GM21526 (cell line): ENCODE measurements around the gene MRPS6.

ENCODE experiments used
- ATAC-seq: cut with Tn5 transposase; IDR thresholded peaks from one replicate; pipeline ENCODE4 v1.9.1; 2021; ENCODE audit warnings: moderate library complexity; ENCODE audit not compliant: unreplicated experiment, low FRiP score

The MRPS6 gene

DNA sequence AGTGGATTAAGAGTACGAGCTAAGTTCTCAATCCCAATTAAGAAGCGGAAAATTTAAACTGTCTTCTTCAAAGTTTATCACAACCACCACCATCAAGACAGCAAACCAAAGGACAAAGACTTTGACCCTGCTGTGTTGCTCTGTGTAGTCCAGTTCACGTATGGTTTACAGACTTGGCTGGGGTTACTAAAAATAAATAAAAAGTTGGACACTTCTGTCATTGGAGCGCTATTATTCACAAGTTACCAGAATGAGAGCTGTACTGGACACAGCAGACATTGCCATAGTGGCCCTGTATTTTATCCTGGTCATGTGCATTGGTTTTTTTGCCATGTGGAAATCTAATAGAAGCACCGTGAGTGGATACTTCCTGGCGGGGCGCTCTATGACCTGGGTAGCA, 21.6 kb downstream of the MRPS6 start:
- ATAC-seq = no peak

DNA sequence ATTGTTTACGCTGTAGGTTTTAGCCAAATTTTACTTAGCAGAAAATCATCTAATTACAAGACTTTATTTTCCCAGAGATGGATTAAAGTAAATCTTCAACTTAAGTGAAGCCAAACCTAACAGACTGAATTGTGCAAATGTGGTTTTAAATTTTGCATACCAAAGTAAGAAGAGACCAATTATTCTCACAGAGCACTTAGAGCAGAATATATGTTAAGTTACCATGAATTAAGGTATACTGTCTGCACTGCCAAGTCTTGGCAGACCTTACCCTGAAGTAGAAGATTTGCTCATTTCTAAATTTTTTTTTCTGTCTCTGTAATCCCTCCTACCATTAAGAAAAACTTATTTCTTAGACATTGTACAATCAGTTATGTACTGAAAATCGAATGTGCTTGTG, 24.1 kb downstream of the MRPS6 start:
- no peak for ATAC-seq

GRCh38 chr21:34100337-34100736, 27.0 kb downstream of the MRPS6 start:
- ATAC-seq = no peak

DNA sequence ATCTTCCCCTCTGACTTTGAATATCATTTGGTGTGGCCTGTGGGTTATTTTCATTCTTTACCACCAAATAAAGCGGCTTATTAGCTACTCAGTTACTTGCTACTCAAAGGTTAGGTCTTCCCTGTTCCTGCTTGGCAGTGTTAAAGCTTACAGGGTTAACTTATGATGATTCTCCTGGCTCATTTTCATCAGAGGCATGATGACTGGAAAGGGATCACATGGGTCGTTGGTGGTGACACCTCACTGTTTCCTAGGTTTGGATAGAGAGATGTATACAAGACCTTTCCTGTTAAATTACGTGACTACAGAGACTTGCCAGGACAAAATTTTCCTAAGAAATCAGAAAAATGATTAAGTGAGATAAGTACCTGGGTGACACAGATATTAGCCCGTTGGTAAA, 27.4 kb downstream of the MRPS6 start:
- ATAC-seq = no peak

GRCh38 chr21:34105947-34106541, 32.7 kb downstream of the MRPS6 start:
- no peak for ATAC-seq

GRCh38 chr21:34107606-34108005, 34.2 kb downstream of the MRPS6 start:
- no peak for ATAC-seq

DNA sequence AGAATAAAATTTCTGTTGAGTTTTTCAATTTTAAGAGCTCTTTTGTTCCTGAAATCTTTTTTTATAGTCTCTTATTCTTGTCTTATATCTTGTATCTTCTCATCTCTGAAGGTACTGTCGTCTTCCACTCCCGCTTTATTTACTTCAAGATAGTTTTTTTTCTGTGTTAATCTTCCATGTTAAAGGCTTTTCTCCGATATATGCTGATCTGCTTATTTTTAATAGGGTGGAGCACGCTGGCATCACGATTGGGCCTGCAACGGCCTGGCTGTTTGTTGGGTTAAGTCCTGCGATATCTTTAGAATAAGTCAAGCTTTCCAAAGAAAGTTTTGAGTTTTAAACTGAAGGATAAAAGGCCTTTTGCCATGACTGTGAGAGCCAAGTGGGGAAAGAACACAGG, 35.7 kb downstream of the MRPS6 start:
- ATAC-seq = no peak

DNA sequence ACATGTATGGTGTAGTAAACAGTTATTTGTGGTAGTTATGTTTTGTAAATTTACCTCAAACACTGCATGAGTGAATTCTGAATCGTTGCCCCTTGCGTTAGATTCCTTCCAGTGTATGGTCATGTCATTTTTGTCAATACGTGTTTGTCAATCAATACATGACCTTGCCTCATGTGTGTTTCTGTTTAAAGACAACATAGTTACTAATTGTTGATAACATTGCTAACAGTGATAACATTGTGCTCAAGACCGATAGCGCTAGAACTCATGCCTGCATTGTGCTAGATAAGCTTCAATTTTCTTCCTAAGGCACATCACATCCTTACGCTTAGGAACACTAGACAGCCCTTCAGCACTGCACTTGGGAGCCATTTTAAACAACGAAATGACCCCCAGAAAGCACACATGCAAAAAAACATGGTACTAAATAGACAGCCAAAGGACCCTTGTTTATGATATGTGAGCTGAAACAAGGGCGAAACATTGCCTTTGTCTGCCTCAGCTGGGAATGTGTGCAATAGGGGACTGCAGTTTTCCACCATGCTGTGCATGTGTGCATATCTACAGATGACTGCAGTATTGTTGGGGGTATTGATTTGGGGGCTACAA, 37.3 kb downstream of the MRPS6 start:
- ATAC-seq = no peak

GRCh38 chr21:34112316-34113033, 39.1 kb downstream of the MRPS6 start:
- no peak for ATAC-seq

DNA sequence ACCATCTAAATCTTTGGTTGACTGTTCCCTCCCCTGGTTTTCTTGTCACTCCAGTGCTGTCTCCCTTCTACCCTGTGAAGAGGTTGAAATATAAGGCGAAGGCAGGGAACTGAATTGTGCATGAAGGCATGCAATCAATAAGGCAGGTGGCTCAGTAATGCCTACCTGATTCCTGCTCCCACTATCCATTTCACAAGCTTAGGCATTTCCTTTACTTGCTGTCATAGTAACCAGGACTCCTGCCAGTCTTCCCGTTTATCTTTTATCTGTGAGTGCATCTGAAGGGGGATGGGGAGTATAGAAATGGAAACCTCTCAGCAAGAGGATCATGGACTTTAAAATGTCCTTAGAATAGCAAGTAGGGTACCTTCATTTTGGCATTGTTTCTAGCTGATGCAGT, 40.5 kb downstream of the MRPS6 start:
- ATAC-seq = no peak

DNA sequence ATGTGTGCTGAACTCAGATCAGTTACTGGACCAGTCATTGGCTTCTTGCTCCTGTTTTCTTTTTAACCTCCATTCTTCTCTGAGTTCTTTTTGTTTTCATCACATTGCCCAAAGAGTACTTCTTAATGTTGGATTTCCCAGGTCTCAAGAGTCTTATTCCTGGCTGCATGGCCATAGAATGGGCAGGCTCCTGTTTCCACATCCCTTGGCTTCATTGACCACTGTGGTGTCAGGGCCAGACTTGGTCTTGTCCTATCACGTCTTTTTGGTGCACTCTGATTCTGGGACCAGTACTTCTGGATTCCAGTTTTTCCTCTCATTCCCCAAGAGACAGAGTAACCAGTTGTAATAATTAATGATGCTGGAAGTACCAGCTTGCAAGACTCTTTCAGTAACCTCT, 41.8 kb downstream of the MRPS6 start:
- ATAC-seq = no peak

DNA sequence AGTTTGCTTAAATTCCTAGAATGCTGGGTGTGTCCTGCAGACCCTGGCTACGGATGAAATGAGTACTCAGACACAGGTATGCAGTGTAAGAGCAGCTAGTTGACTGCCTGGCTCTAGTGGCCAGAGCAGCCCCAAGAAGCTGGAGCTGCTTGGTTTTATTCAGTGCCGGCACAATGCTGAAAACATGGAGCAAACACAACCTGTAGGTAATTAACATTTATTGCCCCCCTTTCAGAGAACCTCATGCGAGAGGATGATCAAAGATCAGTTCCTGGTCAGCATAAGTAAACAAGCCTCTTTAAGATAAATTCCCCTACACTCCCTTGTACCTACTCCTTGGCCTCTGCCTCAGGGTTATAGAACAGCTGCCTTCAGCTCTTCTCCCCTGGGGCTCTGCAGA, 43.2 kb downstream of the MRPS6 start:
- no peak for ATAC-seq

DNA sequence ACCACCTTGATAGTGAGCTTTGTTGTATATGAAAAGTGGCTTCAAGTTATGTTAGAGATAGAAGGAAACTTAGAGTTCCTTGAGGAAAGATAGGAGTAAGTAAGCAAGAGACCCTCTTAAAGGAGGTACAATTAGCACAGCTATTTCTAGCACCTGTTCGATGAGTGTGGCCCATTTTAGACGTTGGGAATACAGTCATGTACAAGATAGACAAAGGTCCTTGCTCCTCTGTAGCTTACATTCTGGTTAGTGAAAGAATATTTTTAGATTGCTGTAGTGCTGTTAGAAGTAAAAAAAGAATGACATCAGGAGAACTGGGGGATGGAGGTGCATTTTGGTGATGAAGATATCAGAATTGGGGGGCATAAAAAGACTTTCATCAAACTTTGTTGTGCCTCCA, 47.5 kb downstream of the MRPS6 start:
- ATAC-seq = no peak

- no peak for ATAC-seq
Observed at GRCh38 chr21:34122047-34122446, 48.7 kb downstream of the MRPS6 start.

- ATAC-seq = no peak
Observed at GRCh38 chr21:34123609-34124008, 50.2 kb downstream of the MRPS6 start.

GRCh38 chr21:34126269-34126668, 52.9 kb downstream of the MRPS6 start:
- no peak for ATAC-seq

GRCh38 chr21:34126691-34127090, 53.3 kb downstream of the MRPS6 start:
- no peak for ATAC-seq

DNA sequence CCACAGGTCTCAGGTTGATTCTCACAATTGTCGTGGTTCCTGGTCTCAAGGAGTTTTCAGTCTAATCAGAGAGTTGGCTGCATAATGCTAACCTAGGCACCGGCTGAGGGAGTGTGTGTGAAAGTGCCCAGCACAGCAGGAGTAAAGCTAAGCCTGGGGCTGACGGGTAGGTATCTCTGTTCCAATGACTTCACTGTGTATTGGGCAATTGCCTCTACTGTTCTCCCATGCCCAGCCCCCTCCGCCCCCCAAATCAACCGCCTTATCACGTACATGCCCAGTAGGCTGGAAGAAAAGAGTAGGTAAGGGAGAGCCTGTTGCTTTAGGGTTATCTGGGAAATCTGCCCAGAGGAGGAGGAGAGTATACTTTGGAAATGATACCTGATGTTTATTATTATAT, 54.7 kb downstream of the MRPS6 start:
- no peak for ATAC-seq

DNA sequence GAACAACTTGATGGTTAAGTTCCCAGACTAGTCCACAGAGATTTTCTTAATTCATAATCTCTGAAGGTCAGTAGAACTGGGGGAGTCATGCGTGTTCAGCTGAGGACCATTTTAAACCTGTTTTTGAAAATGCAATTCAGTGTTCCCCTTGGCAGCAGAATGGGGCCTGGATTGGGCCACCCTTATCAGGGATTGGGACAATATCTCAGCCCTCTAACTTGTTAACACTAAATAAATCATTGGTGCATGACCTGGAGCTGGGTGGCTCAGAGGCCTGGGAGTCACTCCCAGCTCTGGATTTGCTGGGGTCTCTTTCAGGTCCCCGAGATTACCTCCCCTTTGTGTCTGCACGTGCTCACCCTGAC, 55.3 kb downstream of the MRPS6 start:
- ATAC-seq = no peak

DNA sequence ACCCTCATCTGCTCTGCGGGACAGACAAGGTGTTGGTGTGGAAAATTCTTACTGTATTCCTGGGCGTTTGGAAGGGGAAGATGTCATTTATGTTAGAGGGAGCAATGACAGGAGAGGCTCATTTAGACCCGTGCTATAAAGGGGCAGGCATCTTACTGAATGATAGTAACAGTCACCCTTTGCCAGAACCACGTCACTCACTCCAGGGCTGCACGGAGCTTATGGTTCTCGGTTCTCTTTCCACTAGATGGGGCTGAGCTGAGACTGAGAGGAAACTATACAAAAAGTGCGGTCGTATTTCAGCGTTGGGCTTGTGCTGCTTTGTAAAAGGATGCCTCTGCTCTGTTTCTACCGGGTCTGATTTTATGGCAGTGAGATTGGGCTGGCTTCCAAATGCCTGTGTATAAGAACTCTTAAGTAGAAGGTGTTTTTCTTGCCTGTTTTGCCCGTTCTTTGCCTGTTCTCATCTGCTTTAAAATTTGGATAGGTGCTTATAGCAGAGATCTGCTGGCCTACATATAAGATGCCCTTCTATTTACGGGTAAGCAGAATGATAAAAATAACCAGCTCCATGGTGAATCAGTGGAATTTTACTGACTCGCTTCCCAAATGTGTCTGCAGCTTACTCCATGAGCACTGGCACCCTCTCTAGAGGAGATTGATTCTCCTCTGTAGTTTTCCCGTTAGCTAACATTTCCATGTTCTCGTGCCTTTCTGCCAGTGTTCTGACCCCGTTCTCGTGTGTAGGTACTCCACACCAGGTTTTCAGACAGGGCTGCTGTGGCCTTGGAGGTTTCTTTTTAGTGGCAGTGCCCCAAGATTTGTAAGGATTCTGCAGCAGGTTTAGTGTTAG, 55.9 kb downstream of the MRPS6 start:
- ATAC-seq = no peak
